Embryonic facial prominence (tissue), 1 donor: ENCODE data around the gene C11orf42.
"Not testable (repeated sequence)": the region's sequence is repeated elsewhere in the genome, so short reads cannot be mapped to it uniquely, and the experiment has no call there.

ENCODE experiments used
- DNase-seq: peaks from one replicate; pipeline ENCODE4 v3.0.0-alpha.2; 2016; ENCODE audit errors: extremely low spot score

The C11orf42 gene

DNA sequence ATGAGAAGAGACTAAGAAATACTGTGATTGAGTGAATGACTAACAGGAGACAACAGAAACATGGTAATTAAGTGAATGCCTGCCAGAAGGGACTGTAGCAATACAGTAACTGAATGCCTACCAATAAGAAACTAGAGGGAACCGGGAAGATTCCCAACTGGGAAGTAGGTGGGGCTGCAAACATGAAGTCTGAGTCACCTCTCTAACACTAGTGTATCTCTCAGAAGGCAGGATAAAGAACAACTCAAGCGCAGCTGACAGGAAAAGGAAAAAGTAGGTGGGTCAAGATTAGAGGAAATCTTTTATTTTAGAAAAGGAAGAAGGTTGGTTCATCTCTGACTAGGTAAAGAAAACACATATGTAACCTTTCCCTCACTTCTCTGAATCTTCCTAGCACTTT is 14.0 kb downstream of the C11orf42 start:
- no peak for DNase-seq

DNA sequence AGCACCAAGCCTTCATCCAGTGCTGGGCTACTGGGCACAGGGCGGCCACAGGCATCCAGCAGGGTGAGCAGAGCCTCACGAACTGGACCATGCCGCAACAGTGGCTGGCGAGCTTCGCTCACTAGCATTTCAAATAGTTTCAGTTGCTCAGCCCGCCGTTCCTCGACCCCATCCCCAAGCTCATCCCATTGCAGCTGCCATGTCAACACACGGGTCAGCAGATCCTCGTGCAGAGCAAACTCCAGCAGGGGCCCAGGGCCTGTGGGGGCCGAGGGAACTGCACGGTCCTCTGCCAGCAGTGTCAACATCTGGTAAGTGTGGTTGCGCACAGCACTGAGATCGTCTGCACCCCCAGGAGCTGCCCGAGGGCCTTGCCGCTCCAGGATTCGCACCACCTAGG is 18.5 kb downstream of the C11orf42 start:
- DNase-seq: no peak

DNA sequence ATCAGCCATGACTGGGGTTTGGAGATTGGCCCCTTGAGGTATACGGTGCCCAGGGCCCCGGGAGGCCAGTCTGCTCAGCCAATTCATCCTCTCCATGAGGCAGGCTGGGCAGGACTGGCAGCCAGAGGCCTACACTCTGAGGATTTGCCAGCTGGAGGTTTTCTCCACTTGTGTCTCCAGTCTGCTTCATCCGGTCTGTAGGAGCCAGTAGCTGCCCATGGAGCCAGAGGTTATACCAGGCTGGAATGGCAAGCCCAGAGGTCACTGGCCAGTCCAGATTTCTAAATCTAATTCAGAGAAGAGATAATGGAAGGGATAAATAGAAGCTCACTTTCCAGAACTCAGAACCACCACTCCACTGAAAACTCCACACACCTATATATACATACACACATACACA is 19.1 kb downstream of the C11orf42 start:
- DNase-seq: no peak

DNA sequence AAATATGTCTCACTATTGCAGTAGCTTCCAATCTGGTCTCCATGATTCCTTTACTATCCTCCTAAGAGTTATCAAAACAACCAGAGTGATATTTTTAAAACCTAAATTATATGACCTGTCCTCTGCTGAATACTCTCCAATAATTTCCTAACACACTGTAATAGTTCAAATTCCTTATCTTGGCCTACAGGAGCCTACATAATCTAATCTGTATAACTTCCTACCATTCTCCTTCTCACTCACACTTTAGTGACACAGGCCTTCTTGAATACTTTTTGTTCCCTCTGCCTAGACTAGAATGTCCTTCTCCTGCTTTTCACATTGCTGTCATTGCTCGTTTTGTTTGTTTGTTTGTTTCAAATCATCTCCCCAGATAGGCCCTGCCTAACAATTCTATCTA is 19.7 kb downstream of the C11orf42 start:
- no peak for DNase-seq

DNA sequence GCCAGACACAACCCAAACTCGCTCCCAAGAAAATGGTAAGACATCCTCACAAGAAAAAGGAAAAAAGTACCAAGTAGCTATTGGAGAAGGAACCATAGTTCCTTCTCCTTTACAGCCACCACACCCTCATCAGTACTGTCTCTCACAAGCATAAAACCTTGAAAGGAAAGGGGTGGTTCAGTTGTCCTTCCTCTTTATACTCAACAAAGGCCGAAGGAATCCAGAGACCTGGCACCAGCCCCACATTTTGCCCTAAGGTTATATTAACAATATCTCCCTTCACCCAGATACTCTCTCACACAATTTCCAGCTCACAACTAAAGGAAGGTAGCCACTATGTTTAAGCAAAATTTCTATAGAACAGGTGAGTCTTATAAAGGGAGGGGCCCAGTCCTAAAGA is 20.5 kb downstream of the C11orf42 start:
- no peak for DNase-seq

DNA sequence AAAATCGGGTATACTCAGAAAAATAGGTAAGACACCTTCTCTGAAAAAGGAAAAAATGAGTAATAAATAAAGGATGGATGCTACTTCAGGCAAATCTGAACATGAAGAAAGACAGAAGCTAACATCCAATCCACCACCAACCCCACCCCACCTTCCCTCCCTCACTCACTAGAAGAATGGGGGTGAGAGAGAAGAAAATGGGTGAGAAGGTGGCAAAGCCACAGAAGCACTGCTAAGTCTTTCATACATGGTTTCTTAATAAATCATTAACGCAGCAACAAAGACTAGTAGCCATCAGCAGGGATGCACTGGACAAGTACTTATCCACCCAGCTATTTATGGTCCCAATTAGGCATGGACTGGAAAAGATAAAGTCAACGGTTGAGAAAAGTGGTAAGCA is 23.2 kb downstream of the C11orf42 start:
- no peak for DNase-seq

DNA sequence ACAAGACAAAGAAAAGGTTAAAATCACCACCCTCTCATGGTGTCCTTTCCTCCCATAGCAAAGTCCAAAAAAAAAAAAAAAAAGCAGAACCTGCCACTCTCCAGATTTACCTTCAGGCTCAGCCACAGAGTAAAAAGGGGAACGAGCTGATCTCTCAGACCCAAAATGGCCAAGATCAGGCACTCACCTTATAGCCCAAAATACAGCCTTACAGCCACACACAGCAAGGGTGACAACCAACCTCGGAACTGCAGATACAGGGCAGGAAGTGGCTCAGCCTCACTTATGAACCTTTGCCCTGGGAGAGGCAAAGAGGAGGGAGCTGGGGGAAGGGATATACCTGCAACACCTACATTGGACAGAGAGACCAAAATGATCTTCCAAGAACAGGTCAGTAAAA is 24.6 kb downstream of the C11orf42 start:
- no peak for DNase-seq

DNA sequence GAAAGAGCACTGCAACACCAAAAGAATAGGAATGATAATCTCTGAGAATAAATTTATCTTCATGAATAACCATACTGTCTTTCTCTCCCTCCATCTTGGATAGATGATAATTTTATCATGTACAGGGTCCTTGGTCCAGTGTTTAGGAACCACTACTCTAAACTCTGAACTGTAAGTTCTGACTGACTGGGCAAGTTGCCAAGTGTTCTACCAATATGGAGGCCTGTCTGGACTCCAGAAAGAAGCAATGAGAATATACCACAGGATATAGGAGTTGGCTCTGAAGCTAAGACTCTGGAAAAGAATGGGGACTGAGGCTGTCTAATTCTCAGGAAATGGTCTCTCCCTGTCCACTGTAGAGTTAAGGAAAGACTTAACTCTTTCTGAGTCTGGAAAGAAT is 27.5 kb downstream of the C11orf42 start:
- DNase-seq: no peak

DNA sequence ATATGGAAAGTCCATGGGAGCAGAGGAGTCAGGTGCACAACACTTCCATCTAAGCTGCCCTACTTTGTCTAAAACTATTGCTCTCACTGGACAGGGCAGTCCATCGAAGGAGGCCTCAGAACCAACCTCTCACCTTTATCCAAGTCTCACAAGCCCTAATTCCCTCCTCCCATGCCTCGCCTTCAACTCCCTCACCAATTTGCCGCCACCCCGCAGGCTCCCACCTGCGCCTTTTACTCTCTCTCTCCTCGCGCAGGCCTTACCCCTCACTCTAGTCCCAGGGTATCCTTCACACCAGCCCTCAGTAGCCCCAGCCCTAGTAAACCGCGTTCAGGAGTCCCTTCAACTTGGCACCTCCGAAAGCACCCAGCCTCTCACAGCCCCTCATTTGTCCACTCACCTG is 28.6 kb downstream of the C11orf42 start:
- DNase-seq: no peak

DNA sequence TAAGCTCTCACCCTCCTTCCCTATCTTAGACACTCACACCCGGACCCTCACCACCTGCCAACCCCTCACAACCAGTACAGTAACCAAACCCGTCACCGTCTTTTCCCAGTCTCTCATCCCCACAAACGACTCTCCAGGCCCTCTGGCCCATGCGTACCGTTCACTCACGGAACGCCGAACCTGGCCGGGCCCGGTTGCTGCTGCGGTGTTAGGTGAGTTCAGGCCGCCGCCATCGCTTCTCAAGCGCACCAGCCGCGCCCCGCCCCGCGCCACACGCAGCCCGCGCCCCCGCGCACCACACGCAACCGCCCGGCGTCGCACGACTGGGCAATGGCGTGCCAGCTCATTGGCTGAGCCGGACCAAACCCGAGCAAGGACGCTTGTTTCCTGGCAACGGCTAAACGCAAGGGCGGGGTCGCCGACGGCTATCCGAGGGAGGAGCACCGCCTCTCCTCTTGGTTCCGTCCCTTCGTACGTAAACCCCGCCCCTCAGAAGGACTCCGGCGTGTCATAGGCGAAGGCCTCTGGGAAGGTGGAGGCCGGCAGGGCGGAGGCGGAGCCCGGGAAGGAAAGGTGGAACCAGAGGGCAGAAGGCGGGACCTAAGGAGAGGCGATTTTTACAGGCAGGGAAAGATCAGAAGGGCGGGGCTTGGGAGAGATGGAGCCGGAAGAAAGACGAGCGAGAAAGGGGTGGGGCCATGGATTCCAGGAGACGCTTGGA is 29.2 kb downstream of the C11orf42 start, which contains the start of gene FHIP1B:
FHIP1B (minus strand) TSS at position 250 of the 721 bp plus-strand sequence. CDS start 10,120 bp downstream, outside the sequence.
- peak; percentile 99 for DNase-seq

DNA sequence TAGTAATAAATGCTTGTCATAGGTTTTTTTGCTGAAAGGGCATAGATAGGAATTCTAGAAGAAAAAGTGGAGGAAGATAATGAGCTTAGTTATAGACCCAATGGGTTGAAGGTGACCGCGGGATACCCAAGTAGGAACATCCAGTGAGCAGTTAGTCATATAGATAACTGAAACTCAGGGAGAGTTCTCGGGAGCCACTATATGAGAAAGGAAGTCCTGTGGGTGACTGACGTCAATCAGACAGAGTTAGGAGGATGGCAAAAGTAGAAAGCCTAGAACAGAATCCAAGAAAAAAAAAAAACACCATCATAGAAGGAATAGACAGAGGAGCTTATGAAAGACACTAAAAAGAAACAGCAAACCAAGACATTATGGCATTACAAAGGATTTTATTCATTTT is 31.9 kb downstream of the C11orf42 start:
- DNase-seq: no peak

DNA sequence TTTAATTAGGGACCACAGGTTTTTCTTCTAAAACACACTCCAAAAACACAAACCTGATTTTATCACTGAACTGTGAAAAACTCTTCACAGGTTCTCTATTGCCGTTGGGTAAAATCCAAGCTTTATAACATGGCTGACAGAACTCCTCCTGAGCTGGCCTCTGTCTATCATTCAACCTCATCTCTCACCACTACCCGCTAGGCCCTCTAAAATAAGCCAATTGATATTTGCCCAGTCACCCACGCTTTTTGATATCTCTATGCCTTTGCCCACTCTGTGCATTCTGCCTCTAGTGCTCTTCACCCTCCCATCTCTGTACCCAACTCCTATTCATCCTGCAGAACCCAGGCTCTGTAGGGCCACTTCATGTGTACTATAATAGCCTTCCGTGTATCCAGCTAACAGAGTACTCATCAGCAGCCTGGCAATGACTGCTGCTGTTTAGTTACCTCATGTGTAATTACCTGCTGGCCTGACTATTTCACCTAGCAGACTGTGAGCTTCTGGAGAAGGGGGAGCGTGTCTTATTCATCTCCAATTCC is 32.5 kb downstream of the C11orf42 start:
- DNase-seq: no peak

DNA sequence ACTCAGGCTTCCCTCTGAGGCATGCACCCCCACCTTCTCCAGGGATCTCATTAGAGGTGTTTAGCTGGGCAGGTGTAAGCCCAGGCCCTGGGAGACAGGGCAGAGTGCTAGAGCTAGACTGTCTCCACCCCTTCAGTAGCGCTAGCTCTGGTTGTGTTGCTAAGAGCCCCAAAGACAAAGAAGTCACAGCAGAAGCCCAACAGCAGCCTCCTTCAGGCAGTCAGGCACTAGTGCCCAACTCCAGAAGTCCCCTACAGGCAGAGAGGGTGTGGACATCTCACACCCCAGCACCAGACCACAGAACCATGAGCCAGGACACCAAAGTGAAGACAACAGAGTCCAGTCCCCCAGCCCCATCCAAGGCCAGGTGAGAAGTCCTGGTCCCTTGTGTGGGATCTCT is 33.5 kb downstream of the C11orf42 start, which contains the start of gene CNGA4:
CNGA4 (plus strand) TSS at position 188 of the 400 bp plus-strand sequence; CDS start at position 306, 118 bp downstream.
- DNase-seq: no peak

DNA sequence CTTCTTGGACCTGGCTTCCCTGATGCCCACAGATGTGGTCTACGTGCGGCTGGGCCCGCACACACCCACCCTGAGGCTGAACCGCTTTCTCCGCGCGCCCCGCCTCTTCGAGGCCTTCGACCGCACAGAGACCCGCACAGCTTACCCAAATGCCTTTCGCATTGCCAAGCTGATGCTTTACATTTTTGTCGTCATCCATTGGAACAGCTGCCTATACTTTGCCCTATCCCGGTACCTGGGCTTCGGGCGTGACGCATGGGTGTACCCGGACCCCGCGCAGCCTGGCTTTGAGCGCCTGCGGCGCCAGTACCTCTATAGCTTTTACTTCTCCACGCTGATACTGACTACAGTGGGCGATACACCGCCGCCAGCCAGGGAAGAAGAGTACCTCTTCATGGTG is 34.8 kb downstream of the C11orf42 start:
- DNase-seq: no peak

DNA sequence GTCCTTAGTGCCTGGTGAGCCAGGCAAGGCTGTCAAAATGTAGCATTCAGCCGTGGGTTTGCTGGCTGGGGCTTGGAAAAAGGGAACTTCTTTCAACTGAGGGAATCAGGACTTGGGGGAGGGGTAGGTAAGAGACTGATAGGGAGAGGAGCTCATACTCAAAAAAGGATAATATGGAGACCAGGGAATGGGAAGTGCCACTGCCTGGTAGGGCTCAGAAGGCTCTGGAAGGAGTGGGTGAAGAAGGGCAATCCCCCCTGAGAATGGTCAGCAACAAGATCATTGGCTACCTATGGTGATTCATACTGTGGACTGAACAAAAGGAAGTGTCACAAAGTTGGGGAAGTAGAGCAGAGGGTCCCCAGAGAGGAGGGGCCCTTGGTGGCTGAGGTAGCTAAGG is 35.4 kb downstream of the C11orf42 start:
- no peak for DNase-seq

DNA sequence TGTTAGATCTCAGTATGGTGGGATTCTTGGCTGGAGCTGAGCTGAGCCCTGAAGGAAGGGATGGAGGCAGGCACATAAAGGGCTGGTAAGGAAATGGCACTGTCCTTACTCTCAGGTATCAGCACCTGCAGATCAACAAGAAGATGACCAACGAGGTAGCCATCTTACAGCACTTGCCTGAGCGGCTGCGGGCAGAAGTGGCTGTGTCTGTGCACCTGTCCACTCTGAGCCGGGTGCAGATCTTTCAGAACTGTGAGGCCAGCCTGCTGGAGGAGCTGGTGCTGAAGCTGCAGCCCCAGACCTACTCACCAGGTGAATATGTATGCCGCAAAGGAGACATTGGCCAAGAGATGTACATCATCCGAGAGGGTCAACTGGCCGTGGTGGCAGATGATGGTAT is 36.0 kb downstream of the C11orf42 start:
- DNase-seq: no peak

DNA sequence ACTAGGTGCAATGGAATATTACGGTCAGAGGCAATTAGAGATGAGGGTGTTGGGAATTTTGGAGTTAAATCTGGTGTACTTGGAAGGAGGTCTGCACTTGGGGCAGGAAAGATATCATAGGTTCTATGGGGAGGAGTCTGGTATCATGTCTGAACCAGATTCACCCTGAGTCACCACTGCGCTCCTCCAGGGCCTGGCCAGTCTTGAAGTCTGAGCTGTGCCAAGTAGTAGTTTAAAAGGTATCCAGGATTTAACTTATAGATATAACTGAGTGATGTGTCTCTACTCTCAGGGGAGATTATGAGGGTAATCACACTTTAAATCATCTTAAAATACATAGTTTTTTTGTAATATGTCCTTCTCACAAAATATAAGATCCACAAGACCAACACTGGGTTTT is 40.2 kb downstream of the C11orf42 start:
- no peak for DNase-seq

DNA sequence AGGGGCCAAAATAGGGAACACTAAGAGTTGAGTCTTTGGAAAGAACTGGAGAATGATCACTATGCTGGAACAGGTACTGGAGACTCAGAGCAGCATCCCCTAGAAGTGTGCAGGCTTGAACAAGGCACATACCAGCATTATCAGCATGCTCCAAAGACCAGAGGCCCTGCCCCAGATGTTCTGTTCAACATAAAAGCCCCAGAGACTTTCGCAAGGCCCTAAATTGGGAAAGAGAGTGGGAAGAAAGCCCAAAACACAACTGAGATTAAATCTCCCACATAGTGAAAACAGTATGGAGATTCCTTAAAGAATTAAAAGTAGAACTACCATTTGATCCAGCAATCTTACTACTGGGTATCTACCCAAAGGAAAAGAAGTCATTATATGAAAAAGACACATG is 42.9 kb downstream of the C11orf42 start:
- DNase-seq: no peak

DNA sequence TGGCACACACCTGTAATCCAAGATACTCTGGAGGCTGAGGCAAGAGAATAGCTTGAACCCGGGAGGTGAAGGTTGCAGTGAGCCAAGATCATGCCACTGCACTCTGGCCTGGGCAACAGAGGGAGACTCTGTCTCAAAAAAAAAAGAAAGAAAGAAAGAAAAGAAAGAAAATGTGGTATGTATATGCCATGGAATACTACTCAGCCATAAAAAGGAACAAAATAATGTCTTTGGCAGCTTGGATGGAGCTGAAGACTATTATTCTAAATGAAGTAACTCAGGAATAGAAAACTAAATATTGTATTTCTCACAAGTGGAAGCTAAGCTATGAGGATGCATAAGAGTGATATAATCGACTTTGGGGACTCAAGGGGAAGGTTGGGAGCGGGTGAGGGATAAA is 43.5 kb downstream of the C11orf42 start:
- not testable (repeated sequence) for DNase-seq

DNA sequence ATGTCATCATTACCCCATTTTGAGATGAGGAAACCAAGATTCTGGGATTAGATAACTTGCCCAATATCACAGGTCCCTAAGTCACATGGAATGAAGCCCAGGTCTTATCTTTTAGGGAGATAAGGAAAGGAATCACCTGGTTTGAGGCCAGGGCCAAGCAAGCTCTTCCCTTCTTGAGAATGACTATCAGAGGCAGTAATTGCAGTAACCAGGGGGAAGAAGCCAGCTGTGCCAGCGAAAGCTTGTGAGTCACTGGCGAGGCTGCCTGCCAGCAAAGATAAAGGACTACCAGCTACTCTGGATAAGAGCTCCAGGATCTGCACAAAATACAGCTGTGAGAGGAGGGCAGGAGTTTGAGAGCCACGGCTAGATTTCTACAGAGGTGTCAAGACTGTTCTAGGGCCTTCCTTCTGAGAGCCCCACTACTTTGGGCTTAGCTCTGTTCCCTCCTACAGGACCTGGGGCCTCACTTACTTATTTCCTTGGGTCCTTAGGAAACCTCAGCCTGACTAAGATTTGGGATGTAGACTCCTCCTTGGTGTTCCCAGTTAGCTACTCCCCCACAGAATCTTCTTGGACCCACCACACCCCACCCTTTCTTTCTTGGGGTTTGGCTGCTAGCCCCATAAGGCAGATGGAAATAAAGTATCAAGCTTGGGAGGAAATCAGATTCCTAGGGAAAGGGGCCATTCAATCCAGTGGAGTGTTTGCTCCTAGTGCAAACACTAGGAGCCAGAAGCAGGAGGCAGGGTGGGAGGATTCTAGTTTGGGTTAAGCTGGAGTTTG is 44.6 kb downstream of the C11orf42 start:
- no peak for DNase-seq

DNA sequence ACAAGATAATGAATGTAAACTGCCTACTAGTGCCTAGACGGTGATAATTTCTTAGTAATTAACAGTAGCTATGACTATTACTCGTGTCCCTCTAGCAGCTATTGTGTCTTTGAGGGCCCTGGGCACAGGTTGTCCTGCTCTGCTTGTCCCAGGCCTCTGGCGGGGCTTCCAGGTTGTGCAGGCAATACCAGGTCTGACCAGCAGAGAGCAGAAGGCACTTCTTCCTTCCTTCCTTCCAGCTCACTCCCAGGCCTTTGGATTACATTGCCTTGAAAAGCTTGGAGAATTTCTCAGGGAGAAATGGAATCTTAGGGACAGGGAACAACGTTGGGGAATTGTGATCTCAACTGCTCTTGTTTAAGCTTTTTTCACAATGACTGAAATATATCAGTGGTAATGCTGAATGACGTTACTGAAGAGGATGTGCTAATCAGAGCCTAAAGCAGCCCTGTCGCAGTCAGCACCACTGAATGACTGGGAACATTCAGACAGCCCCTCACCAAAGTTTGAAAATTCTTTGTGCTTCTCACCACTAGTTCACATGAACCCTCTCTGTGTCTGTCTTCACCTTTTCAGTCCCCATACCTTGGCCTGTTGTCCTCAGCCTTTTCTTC is 45.9 kb downstream of the C11orf42 start:
- peak; percentile 62 for DNase-seq

DNA sequence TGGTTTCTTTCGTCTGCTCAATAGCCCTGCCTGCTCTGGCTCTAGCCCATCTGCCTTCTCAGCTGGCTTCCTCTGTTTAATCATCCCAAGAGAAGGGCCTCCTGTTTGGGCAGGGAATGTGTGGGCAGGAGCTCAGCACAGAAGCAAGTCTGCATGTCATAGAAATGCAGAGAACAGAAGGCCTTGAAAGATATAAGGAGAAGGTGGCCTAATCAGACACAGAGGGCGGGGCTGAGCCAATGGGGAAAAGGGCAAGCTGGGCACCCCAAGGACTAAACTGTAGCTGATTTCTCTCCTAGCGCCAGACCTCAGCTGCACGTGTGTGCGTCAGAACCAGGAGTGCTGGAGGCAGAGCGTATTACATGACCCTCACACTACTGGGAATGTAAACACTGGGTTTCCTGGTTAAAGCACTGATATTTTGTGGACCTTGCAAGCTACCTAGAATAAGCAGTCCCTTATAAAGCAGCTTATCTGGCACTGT is 46.7 kb downstream of the C11orf42 start:
- DNase-seq: no peak
